Heart left ventricle (tissue), 16 donors: ENCODE results near the gene INHA. TPM values are rescaled to one million over a fixed set of nuclear protein-coding genes. Genes with fewer than 3 reads are reported as not detected.

Experiments used
- ATAC-seq, 4 donors: fragments of 200-7000 bp; cut with Tn5 transposase; one replicate each; pipeline ENCODE4 v1.9.1; 2020 to 2022; ENCODE audit warnings: moderate library complexity in 4 of 4, mild to moderate bottlenecking in 3 of 4, moderate number of reproducible peaks in 1 of 4
- DNase-seq, 5 donors: peaks; one replicate each; pipeline ENCODE4 v3.0.0-alpha.2; 2020
- H3K27ac ChIP-seq, 12 donors: fragments of 200-600 bp; sonication (generic) in 4 of 12; one replicate each; pipeline versions ENCODE4 v1.5.0 to v1.8.0; 2016 to 2022; ENCODE audit warnings: mild to moderate bottlenecking in 2 of 12
- H3K27me3 ChIP-seq, 9 donors: fragments of 200-600 bp; sonication (generic) in 2 of 9; one replicate each; pipeline versions ENCODE4 v1.5.1 to v1.8.0; 2016 to 2022; ENCODE audit warnings: mild to moderate bottlenecking in 3 of 9
- H3K36me3 ChIP-seq, 9 donors: fragments of 200-600 bp; sonication (generic) in 2 of 9; one replicate each; pipeline versions ENCODE4 v1.5.0 to v1.8.0; 2018 to 2022; ENCODE audit warnings: mild to moderate bottlenecking in 2 of 9
- H3K4me1 ChIP-seq, 12 donors: fragments of 200-600 bp; sonication (generic) in 4 of 12; one replicate each; pipeline versions ENCODE4 v1.5.0 to v1.8.0; 2016 to 2022; ENCODE audit warnings: mild to moderate bottlenecking in 3 of 12
- H3K4me3 ChIP-seq, 12 donors: fragments of 200-600 bp; sonication (generic) in 4 of 12; one replicate each; pipeline versions ENCODE4 v1.5.0 to v1.8.0; 2017 to 2022; ENCODE audit warnings: mild to moderate bottlenecking in 9 of 12, moderate library complexity in 4 of 12
- H3K9me3 ChIP-seq, 12 donors: fragments of 200-600 bp; sonication (generic) in 4 of 12; one replicate each; pipeline versions ENCODE4 v1.5.0 to v1.8.0; 2016 to 2022; ENCODE audit warnings: mild to moderate bottlenecking in 1 of 12
- CTCF ChIP-seq, 12 donors: fragments of 200-600 bp; sonication (generic) in 4 of 12; IDR thresholded peaks; one replicate each; pipeline versions ENCODE4 v1.5.0 to v1.8.0; 2018 to 2022; ENCODE audit warnings: antibody characterized with exemption in 12 of 12, mild to moderate bottlenecking in 5 of 12
- POLR2A ChIP-seq, 2 donors: fragments of 450-650 bp; IDR thresholded peaks; one replicate each; pipeline ENCODE4 v1.6.1; 2017; ENCODE audit warnings: antibody characterized with exemption in 2 of 2, mild to moderate bottlenecking in 2 of 2, moderate library complexity in 2 of 2
- WGBS, 4 donors: extraction: QIAGEN DNeasy Blood & Tissue Kit in 2 of 4; methylation state at CpG; one replicate each; pipeline versions ENCODE4 v1.1.5 to v1.1.7; 2013 to 2018; 5-methylcytosine and 5-hydroxymethylcytosine counted together
- intact Hi-C, 10 donors: fragments of 100-400 bp; cut with DNase I; formaldehyde crosslinking; loops; one replicate each; pipeline versions ENCODE4 v1.11.1 to v1.14.2; 2022
- polyA plus RNA-seq, 2 donors: library from polyadenylated mRNA; stranded (reverse); fragments of 200-250 nt; gene quantifications; one replicate each; pipeline ENCODE4 v1.2.3, GENCODE V29; 2013
- total RNA-seq, 9 donors: library from RNA; depleted of rRNA in 2 of 9; stranded (reverse); fragments of >200 nt in 2 of 9; fragmentation: NEBNext Ultra II Directional in 3 of 9; extraction: Animal tissue kit (Norgen Biotek cat#: 25700) in 3 of 9; gene quantifications; one replicate each; pipeline versions ENCODE4 v1.1.0 to v1.2.4, GENCODE V29; 2016 to 2023
- donor health status: ischemic (EF 13 %, LVEDD 7.1; RV severe dilation, severe dysfunction).
- donor health status: healthy with polysubstance abuse.
- donor health status: DM: no; HTN: yes; CAD: no.
- donor health status: DM: no; HTN: no; CAD: no.
- donor health status: ischemic (EF 25% LVEDD 6.9; RV normal size, moderate dysfunction).
- donor health status: ischemic (EF 25% LVEDD 5.7; RV mildly dilated, moderate dysfunction).
- donor health status: healthy.
- donor health status: DM: yes; HTN: yes; CAD: no.
- donor health status: ischemic (EF 35%, LVEDD 5.7; RV mildly dilated, moderate dysfunction).
- donor health status: nonischemic (EF 11% LVEDD 7.7; RV severe dilation, severe dysfunction).
- donor health status: DM: yes; HTN: yes; CAD: no.
- donor health status: PGD.
- donor health status: ischemic (EF 29% LVEDD 5.4; RV normal size, mild dysfunction).
- donor health status: nonischemic (EF 23%, LVEDD 6.1; RV moderate dilation, normal function).

The INHA gene
- total and polyA plus RNA-seq, 11 donors, result 0.52 to 14.2 (median 1.9) TPM

GRCh38 chr2:219537657-219538488 is 34.2 kb upstream of the INHA start:
- Histone ChIP-seq H3K27me3 (peaks cover 0 to 12% (median 2%) of the 10 kb centered on the region in 9 donors), H3K4me1 (peaks cover 0 to 36% (median 18%) of the 10 kb centered on the region in 12 donors), H3K9me3 (no peaks in the 10 kb centered on the region), H3K27ac (peak overlapping the region in 2 of 12 donors; percentile 29), H3K36me3 (peaks cover 0 to 32% (median 27%) of the 10 kb centered on the region in 9 donors), H3K4me3 (no peak overlapping the region)
- intact Hi-C loops, result loop anchor here in 1 of 10 donors (5.0 kb wide), 1 partner anchor 149 kb away; no protein-coding TSS in a partner anchor
- ATAC-seq (no peak), DNase-seq (no peak)
- TF ChIP-seq POLR2A (IDR thresholded peaks at IDR 0.05) (no peak), CTCF (IDR thresholded peaks at IDR 0.05) (no peak)
- WGBS, 4 donors, result 42 to 54% (median 48%) methylated on average over 10 to 14 of the region's 15 CpGs

GRCh38 chr2:219538504-219538951 is 33.6 kb upstream of the INHA start:
- DNase-seq, result no peak

GRCh38 chr2:219538956-219539788 is 32.9 kb upstream of the INHA start:
- ATAC-seq (no peak), DNase-seq (no peak)
- Histone ChIP-seq H3K36me3 (peaks cover 0 to 32% (median 27%) of the 10 kb centered on the region in 9 donors), H3K27me3 (peaks cover 0 to 13% (median 0%) of the 10 kb centered on the region in 9 donors), H3K27ac (peak overlapping the region in 1 of 12 donors; percentile 29), H3K4me1 (peaks cover 0 to 46% (median 26%) of the 10 kb centered on the region in 12 donors), H3K9me3 (no peaks in the 10 kb centered on the region), H3K4me3 (no peak overlapping the region)
- whole genome bisulfite sequencing, 4 donors, result 87 to 91% (median 88%) methylated on average over 22 to 32 of the region's 32 CpGs
- TF ChIP-seq CTCF (IDR thresholded peaks at IDR 0.05) (no peak), POLR2A (IDR thresholded peaks at IDR 0.05) (no peak)
- intact Hi-C loops, result loop anchor here in 1 of 10 donors (5.0 kb wide), 1 partner anchor 148 kb away; no protein-coding TSS in a partner anchor

More at GRCh38 chr2:219538504-219538951, 33.6 kb upstream of the INHA start:
- TF ChIP-seq POLR2A (IDR thresholded peaks at IDR 0.05) (no peak), CTCF (IDR thresholded peaks at IDR 0.05) (no peak)
- intact Hi-C loops, result loop anchor here in 1 of 10 donors (5.0 kb wide), 1 partner anchor 149 kb away; no protein-coding TSS in a partner anchor
- WGBS, 4 donors, result 35 to 48% (median 43%) methylated on average over 6 of the region's 6 CpGs
- Histone ChIP-seq H3K27me3 (peaks cover 0 to 12% (median 0%) of the 10 kb centered on the region in 9 donors), H3K36me3 (peaks cover 0 to 32% (median 27%) of the 10 kb centered on the region in 9 donors), H3K4me3 (no peak overlapping the region), H3K4me1 (peaks cover 0 to 42% (median 21%) of the 10 kb centered on the region in 12 donors), H3K9me3 (no peaks in the 10 kb centered on the region), H3K27ac (peak overlapping the region in 2 of 12 donors; percentile 29)
- no peak for ATAC-seq
